Measurements from ENCODE around the gene PLA2G6. TPM values are rescaled to one million over a fixed set of nuclear protein-coding genes. Genes with fewer than 3 reads are reported as not detected.

PLA2G6 gene
- total and polyA plus RNA-seq, 2 of the 8 experiments (the other 6 are each of a cell fraction or from before 2014, with no cell fraction given) = 13.2 to 21.0 TPM

- no peak for FAIRE-seq
- CTCF ChIA-PET (ENCODE audit: partially characterized antibody) = interaction anchor here (0.8 to 8.4 kb wide), 6 partner anchors 14 to 100 kb away, joined by 3 to 93 read pairs (median 4); partner anchors contain the start of gene BAIAP2L2
- TF ChIP-seq BCL11A (IDR thresholded peaks at IDR 0.05; ENCODE audit: low read depth in 2 of 2, low read length in 2 of 2) = no peak
- no peak for TF ChIP-seq KDM4A (IDR thresholded peaks at IDR 0.05; ENCODE audit: low read depth, low read length, severe bottlenecking)
- no peak for TF ChIP-seq CBX5 (IDR thresholded peaks at IDR 0.05; ENCODE audit: low read depth, low read length)
- TF ChIP-seq EP300 (IDR thresholded peaks at IDR 0.05; ENCODE audit: borderline replicate concordance in 1 of 2, low read depth in 2 of 2, low read length in 2 of 2) = no peak
- TF ChIP-seq SP1 (IDR thresholded peaks at IDR 0.05; ENCODE audit: low read depth, low read length) = no peak
- no peak for TF ChIP-seq BACH1 (IDR thresholded peaks at IDR 0.05; ENCODE audit: low read length)
- no peak for TF ChIP-seq CHD2 (IDR thresholded peaks at IDR 0.05; ENCODE audit: low read length)
- TF ChIP-seq KDM1A (IDR thresholded peaks at IDR 0.05; ENCODE audit: borderline replicate concordance, low read length) = no peak
- TF ChIP-seq CEBPB (IDR thresholded peaks at IDR 0.05; ENCODE audit: low read depth, low read length) = no peak
- TF ChIP-seq RXRA (IDR thresholded peaks at IDR 0.05; ENCODE audit: insufficient read depth, low read depth, low read length) = no peak
- no peak for TF ChIP-seq FOSL1 (IDR thresholded peaks at IDR 0.05; ENCODE audit: insufficient read depth, low read depth, low read length)
- no peak for TF ChIP-seq CTCF (IDR thresholded peaks at IDR 0.05; ENCODE audit: control extremely low read depth in 1 of 3, insufficient read depth in 1 of 3, low read depth in 1 of 3, low read length in 3 of 3)
Observed at GRCh38 chr22:38127869-38128268, 53.8 kb downstream of the PLA2G6 start.

More at GRCh38 chr22:38127869-38128268, 53.8 kb downstream of the PLA2G6 start:
- Histone ChIP-seq H3K79me2 (ENCODE audit: control insufficient read depth in 1 of 2, insufficient read depth in 2 of 2, low read length in 2 of 2) (no peaks in the 10 kb centered on the region), H3K79me1 (ENCODE audit: low read depth, low read length) (no peaks in the 10 kb centered on the region; the same call in 1 of the 2 replicates), H3K9ac (replicated peaks in 1 of 4; ENCODE audit: extremely low read depth in 1 of 4, low read depth in 3 of 4, low read length in 3 of 4) (no peak overlapping the region), H3K4ac (replicated peaks; ENCODE audit: insufficient read length, low read depth, low read length) (no peak overlapping the region), H3K36me3 (ENCODE audit: control insufficient read depth in 2 of 4, insufficient read depth in 4 of 4, low read length in 3 of 4) (no peaks in the 10 kb centered on the region), H3K4me3 (ENCODE audit: extremely low read depth in 1 of 4, insufficient read depth in 2 of 4, low read depth in 3 of 4, low read length in 4 of 4) (no peak overlapping the region), H4K91ac (replicated peaks; ENCODE audit: insufficient read length, low read length) (no peak overlapping the region), H2BK12ac (ENCODE audit: low read depth, low read length) (no peak overlapping the region), H2BK5ac (ENCODE audit: low read depth, low read length) (no peak overlapping the region; the same call in 1 of the 2 replicates), H3K4me2 (ENCODE audit: insufficient read depth in 1 of 2, low read depth in 2 of 2, low read length in 2 of 2) (no peak overlapping the region), H2BK15ac (ENCODE audit: low read length) (no peak overlapping the region), H3K4me1 (replicated peaks in 1 of 4; ENCODE audit: control insufficient read depth in 3 of 4, insufficient read depth in 4 of 4, low read length in 3 of 4) (no peaks in the 10 kb centered on the region), H4K20me1 (replicated peaks in 1 of 2; ENCODE audit: control insufficient read depth in 1 of 2, insufficient read depth in 2 of 2, low read length in 2 of 2) (peaks cover 0 to 4% of the 10 kb centered on the region in 2 experiments), H3K14ac (ENCODE audit: insufficient read length) (no peak overlapping the region), H2BK120ac (replicated peaks; ENCODE audit: low read depth, low read length) (no peak overlapping the region), H4K8ac (ENCODE audit: extremely low read depth, insufficient read depth, low read length) (no peak overlapping the region), H3K27ac (ENCODE audit: low read depth, low read length) (no peak overlapping the region), H4K5ac (ENCODE audit: insufficient read length, low read depth, low read length) (no peak overlapping the region), H3K56ac (replicated peaks; ENCODE audit: insufficient read length, low read depth, low read length) (no peak overlapping the region), H3K23me2 (ENCODE audit: low read depth, low read length) (no peaks in the 10 kb centered on the region), H3K9me3 (ENCODE audit: insufficient read depth in 2 of 2, low read depth in 1 of 2, low read length in 1 of 2) (no peaks in the 10 kb centered on the region), H3K18ac (ENCODE audit: extremely low read depth, low read length) (no peak overlapping the region), H3K27me3 (replicated peaks in 1 of 4; ENCODE audit: control insufficient read depth in 3 of 4, extremely low read depth in 1 of 4, insufficient read depth in 3 of 4, low read length in 3 of 4) (no peaks in the 10 kb centered on the region), H2AK5ac (ENCODE audit: low read depth, low read length) (peak overlapping the region; percentile 34; the same call in 1 of the 2 replicates), H2BK20ac (ENCODE audit: low read length) (no peak overlapping the region), H2AFZ (ENCODE audit: low read length) (no peak overlapping the region), H3K23ac (ENCODE audit: insufficient read length) (no peak overlapping the region)
- no peak for DNase-seq (ENCODE audit: low read depth in 1 of 2, low spot score in 2 of 2)
- POLR2A ChIA-PET (ENCODE audit: partially characterized antibody) = interaction anchor here (1.5 kb wide), 1 partner anchor 16 kb away, joined by 5 read pairs; no protein-coding TSS in a partner anchor
- 87% methylated on average over 8 of the region's 9 CpGs; no CpG with 5 or more reads in 1 of the 2 experiments for WGBS, 2 experiments (ENCODE audit: extremely low coverage in 1 of 2, insufficient coverage in 1 of 2, insufficient read length in 1 of 2, insufficient replicate concordance in 2 of 2, low coverage in 1 of 2, low lambda C conversion rate in 2 of 2, missing lambda C conversion rate in 1 of 2)
